Large intestine (tissue), 3 donors: ENCODE measurements around the gene MXD4. TPM values are rescaled to one million over a fixed set of nuclear protein-coding genes. Genes with fewer than 3 reads are reported as not detected.

Source experiments
- DNase-seq, 2 donors: peaks; one replicate each; pipeline versions ENCODE4 v3.0.0 to v3.0.0-alpha.2; 2013
- H3K27ac ChIP-seq: one replicate; pipeline ENCODE4 v1.5.1; 2013; ENCODE audit warnings: low read length
- H3K27me3 ChIP-seq: 2 replicates; pipeline ENCODE4 v1.6.1; 2013; ENCODE audit warnings: low read length; ENCODE audit not compliant: control insufficient read depth, insufficient read depth
- H3K36me3 ChIP-seq: 2 replicates; pipeline ENCODE4 v1.6.1; 2013; ENCODE audit warnings: low read length; ENCODE audit not compliant: control insufficient read depth, insufficient read depth
- H3K4me1 ChIP-seq: one replicate; pipeline ENCODE4 v1.6.1; 2013; ENCODE audit warnings: low read length; ENCODE audit not compliant: control insufficient read depth, insufficient read depth
- H3K4me3 ChIP-seq: one replicate; pipeline ENCODE4 v1.5.1; 2013; ENCODE audit warnings: low read length
- H3K9me3 ChIP-seq: one replicate; pipeline ENCODE4 v1.6.1; 2013; ENCODE audit warnings: mild to moderate bottlenecking, low read depth, low read length, moderate library complexity; ENCODE audit not compliant: control insufficient read depth
- WGBS: methylation state at CpG from one replicate; pipeline ENCODE4 v1.1.5; 2013; ENCODE audit warnings: low lambda C conversion rate; ENCODE audit not compliant: insufficient coverage; 5-methylcytosine and 5-hydroxymethylcytosine counted together
- polyA plus RNA-seq: library from polyadenylated mRNA; unstranded; fragments of 120-200 nt; gene quantifications from one replicate; pipeline ENCODE4 v1.2.1, GENCODE V29; 2013

The MXD4 gene
- polyA plus RNA-seq, 1 donor, result 52.4 TPM

GRCh38 chr4:2301806-2302205 is 39.9 kb upstream of the MXD4 start:
- Histone ChIP-seq H3K27ac (no peak overlapping the region), H3K27me3 (no peaks in the 10 kb centered on the region), H3K4me3 (no peak overlapping the region), H3K36me3 (no peaks in the 10 kb centered on the region), H3K9me3 (peaks cover 17% of the 10 kb centered on the region), H3K4me1 (peaks cover 3% of the 10 kb centered on the region)
- peak in 1 of 2 donors; percentile 32 for DNase-seq
- no CpG with 5 or more reads among the region's 19 CpGs for WGBS

DNA sequence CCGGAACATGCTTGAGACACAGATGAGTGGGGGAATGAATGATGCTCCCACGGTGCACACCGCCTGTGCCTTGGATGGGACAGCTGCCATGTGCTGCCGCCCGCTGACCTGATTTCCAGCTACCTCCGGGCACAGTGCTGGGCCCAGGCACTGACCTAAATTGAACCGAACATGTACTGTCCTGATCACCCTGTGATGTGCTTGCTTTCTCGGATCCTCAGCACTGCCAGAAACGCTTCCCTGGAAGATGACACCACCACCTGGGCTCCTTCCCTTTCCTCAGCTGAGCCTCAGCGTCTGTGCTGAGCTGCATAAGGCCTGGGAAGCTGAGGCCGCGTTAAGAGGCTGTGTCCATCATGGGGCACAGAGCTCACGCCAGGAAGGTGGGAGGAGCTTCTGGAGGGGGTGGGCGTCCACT is 39.3 kb upstream of the MXD4 start:
- H3K27me3 ChIP-seq, result no peaks in the 10 kb centered on the region
- no CpG with 5 or more reads among the region's 14 CpGs for WGBS
- no peak overlapping the region for H3K4me3 ChIP-seq
- peaks cover 16% of the 10 kb centered on the region for H3K9me3 ChIP-seq
- no peaks in the 10 kb centered on the region for H3K36me3 ChIP-seq
- no peak for DNase-seq
- H3K27ac ChIP-seq, result no peak overlapping the region
- H3K4me1 ChIP-seq, result peaks cover 6% of the 10 kb centered on the region

DNA sequence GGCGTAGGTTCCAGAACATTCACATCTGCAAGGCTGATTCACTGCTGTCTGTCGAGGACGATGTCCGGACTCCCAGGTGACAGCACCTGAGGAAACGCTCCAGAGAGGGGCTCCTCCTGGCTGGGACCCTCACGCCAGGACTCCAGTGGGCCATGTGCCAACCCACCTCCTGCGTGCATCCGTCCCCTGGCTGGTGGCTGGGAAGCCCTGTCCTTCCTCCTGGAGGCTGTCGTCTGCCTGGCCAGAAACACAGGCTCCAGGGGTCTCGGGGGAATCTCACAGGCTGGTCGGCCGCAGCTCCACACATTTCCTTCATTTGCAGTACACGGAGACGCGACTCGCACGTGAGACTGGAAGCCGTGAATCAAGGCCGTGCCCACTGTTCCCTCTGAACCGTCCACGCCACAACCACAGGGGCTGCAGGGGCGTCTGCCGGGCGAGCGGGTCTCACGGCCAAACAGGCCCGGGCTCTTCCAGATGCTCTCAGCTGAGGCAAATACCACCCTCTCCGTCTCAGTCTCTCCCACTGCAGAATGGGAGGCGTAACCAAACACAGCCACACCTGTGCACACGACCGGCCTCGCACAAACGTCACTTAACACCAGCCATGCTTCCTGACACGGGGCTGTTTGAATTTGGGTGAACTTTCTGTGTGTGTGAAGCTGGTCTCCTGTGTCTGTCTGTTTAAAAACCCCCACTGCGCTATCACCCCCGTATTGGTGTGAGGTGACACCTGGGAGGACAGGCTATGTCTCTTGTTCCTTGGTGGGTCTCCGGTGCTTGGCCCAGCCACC is 38.7 kb upstream of the MXD4 start:
- H3K27me3 ChIP-seq, result no peaks in the 10 kb centered on the region
- DNase-seq, result no peak
- H3K27ac ChIP-seq, result no peak overlapping the region
- no peaks in the 10 kb centered on the region for H3K36me3 ChIP-seq
- WGBS, result no CpG with 5 or more reads among the region's 37 CpGs
- no peak overlapping the region for H3K4me3 ChIP-seq
- H3K4me1 ChIP-seq, result peaks cover 11% of the 10 kb centered on the region
- H3K9me3 ChIP-seq, result peaks cover 16% of the 10 kb centered on the region

- H3K27me3 ChIP-seq, result no peaks in the 10 kb centered on the region
- H3K36me3 ChIP-seq, result no peaks in the 10 kb centered on the region
- H3K4me1 ChIP-seq, result peaks cover 11% of the 10 kb centered on the region
- no peak overlapping the region for H3K4me3 ChIP-seq
- no CpG with 5 or more reads among the region's 2 CpGs for WGBS
- no peak overlapping the region for H3K27ac ChIP-seq
- no peak for DNase-seq
- peaks cover 11% of the 10 kb centered on the region for H3K9me3 ChIP-seq
Measured at GRCh38 chr4:2299794-2300193, 37.9 kb upstream of the MXD4 start.

- peaks cover 10% of the 10 kb centered on the region for H3K9me3 ChIP-seq
- DNase-seq, result no peak
- H3K27me3 ChIP-seq, result no peaks in the 10 kb centered on the region
- H3K27ac ChIP-seq, result no peak overlapping the region
- H3K4me3 ChIP-seq, result no peak overlapping the region
- H3K36me3 ChIP-seq, result no peaks in the 10 kb centered on the region
- H3K4me1 ChIP-seq, result peaks cover 11% of the 10 kb centered on the region
- 93% methylated on average over 3 of the region's 23 CpGs for WGBS
Measured at GRCh38 chr4:2298532-2298991, 36.7 kb upstream of the MXD4 start.

GRCh38 chr4:2297606-2298531 is 36.0 kb upstream of the MXD4 start:
- no CpG with 5 or more reads among the region's 40 CpGs for WGBS
- H3K27ac ChIP-seq, result no peak overlapping the region
- no peaks in the 10 kb centered on the region for H3K27me3 ChIP-seq

DNA sequence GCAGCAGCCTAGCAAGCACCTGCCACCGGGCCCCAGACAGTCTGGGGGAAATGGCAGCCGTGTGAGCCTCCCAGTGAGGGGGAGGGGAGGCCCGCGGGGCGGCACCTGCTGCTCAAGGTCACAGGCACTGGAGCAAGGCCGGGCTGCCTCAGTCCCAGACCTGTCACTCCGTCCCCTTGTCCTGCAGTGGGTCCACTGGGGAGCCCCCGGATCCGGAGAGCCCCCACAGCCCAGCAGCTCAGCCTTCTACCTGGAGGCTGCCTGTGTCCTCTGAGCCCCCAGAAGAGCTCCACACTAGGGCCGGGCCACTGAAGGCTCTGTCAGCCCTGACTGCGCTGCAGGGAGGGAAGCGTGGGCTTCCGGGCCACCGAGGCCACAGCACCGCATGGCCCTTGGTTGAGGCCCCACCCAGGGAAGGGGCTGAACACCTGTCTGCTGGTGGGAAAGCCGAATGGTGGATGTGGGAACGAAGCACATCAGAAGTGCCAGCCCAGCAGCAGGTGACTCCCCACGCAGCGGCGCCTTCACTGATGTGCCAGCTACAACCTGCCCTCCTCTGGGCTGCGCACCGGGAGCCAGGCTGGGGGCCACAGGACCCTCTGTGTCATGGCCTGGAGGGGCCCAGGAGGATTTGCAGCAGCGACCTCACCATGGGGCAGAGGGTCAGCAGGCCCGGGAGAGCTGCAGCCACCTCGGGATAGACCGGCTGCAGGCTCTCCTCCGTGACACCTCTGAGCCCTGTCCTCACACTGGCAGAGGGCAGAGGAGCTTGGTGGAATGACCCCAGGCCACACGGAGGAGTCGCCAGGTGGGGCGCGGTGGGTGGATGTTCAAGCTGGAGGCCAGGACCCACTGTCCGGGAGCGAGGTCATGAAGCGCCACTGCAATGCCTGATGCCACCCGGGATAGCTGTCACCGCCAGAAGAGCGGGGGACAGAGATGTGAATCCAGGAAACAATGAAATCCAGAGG is 35.0 kb upstream of the MXD4 start:
- Histone ChIP-seq H3K27me3 (no peaks in the 10 kb centered on the region), H3K4me1 (peaks cover 11% of the 10 kb centered on the region), H3K27ac (no peak overlapping the region), H3K4me3 (no peak overlapping the region), H3K36me3 (no peaks in the 10 kb centered on the region), H3K9me3 (peaks cover 2% of the 10 kb centered on the region)
- DNase-seq, result peak in 1 of 2 donors; percentile 15
- no CpG with 5 or more reads among the region's 37 CpGs for WGBS

More at GRCh38 chr4:2297606-2298531, 36.0 kb upstream of the MXD4 start:
- Histone ChIP-seq H3K36me3 (no peaks in the 10 kb centered on the region), H3K4me3 (no peak overlapping the region), H3K4me1 (peaks cover 11% of the 10 kb centered on the region), H3K9me3 (peaks cover 6% of the 10 kb centered on the region)
- DNase-seq, result no peak

GRCh38 chr4:2295900-2296442 is 34.1 kb upstream of the MXD4 start:
- Histone ChIP-seq H3K4me3 (no peak overlapping the region), H3K27me3 (no peaks in the 10 kb centered on the region), H3K27ac (no peak overlapping the region), H3K9me3 (peaks cover 2% of the 10 kb centered on the region), H3K4me1 (peaks cover 9% of the 10 kb centered on the region), H3K36me3 (no peaks in the 10 kb centered on the region)
- no peak for DNase-seq
- no CpG with 5 or more reads among the region's 14 CpGs for WGBS

DNA sequence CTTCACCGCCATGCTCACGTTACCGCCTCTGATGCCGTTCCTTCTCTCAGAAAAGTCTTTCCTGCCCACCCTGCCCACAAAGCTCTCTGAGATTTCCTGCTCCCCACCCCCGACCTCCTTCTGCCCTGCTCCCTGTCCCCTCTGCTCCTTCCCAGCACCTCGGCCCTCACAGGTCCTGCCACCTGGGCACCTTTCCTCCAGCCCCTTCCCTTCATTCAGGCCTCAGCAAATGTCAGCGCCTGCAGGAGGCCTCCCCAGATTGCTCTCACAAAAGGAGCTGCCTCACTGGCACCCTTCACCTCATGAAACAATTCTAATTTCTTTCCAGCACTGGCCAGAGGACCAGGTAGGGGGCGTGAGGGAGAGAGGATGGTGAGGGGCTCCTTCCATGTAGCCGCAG is 33.6 kb upstream of the MXD4 start:
- Histone ChIP-seq H3K27ac (no peak overlapping the region), H3K4me1 (peaks cover 9% of the 10 kb centered on the region), H3K36me3 (no peaks in the 10 kb centered on the region), H3K9me3 (peaks cover 2% of the 10 kb centered on the region), H3K27me3 (no peaks in the 10 kb centered on the region), H3K4me3 (no peak overlapping the region)
- DNase-seq, result no peak
- no CpG with 5 or more reads among the region's 9 CpGs for WGBS
